Measurements from ENCODE around the gene NOP16. TPM values are rescaled to one million over a fixed set of nuclear protein-coding genes. Genes with fewer than 3 reads are reported as not detected.
A peak's percentile ranks its signal among the peaks of the same experiment; 100 is the strongest.

NOP16 gene
- total RNA-seq, 3 donors from 2014 or later (not counting 1 experiment from before 2014, with no cell fraction given): 6.4 to 12.4 (median 12.1) TPM

DNA sequence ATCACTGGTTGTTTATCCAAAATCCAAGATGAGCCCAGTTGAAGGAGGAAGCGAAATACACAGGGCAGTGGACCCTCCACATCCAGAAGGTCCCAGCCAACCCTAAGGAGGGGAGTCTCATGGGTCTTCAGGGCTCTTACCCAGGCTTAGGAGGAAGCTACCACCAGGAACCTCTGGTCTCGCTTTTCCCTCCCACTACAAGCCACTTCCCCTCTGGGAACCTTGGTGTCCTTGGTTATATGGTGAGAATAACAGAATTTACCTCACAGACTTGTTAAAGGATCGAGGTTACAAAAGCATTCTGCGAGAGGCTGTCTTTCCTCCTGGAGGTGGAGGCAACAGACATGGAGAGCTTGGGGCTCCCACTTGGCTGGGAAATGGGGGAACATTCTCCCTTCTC lies 3.6 kb upstream of the NOP16 start:
- Mint-ChIP-seq H3K4me3 (no peak overlapping the region), H3K36me3 (no peaks in the 10 kb centered on the region), H3K27ac (peak overlapping the region in 1 of 2 donors; percentile 38), H3K9me3 (no peaks in the 10 kb centered on the region), H3K27me3 (ENCODE audit: low read depth in 2 of 2) (no peaks in the 10 kb centered on the region), H3K4me1 (peaks cover 20 to 23% of the 10 kb centered on the region in 2 donors)
- Histone ChIP-seq H3K27me3 (ENCODE audit: control insufficient read depth, insufficient read depth, low read length) (no peaks in the 10 kb centered on the region), H3K4me1 (ENCODE audit: control insufficient read depth, insufficient read depth, low read length) (peaks cover 20% of the 10 kb centered on the region), H3K9me3 (ENCODE audit: control insufficient read depth, insufficient read depth, low read length) (no peaks in the 10 kb centered on the region), H3K4me3 (ENCODE audit: low read length) (no peak overlapping the region), H3K27ac (ENCODE audit: low read length) (no peak overlapping the region), H3K36me3 (ENCODE audit: control insufficient read depth, insufficient read depth, low read length) (peaks cover 18% of the 10 kb centered on the region)
- WGBS (ENCODE audit: insufficient coverage): 65% methylated on average over 3 of the region's 4 CpGs
- TF ChIP-seq, protein P1, sequence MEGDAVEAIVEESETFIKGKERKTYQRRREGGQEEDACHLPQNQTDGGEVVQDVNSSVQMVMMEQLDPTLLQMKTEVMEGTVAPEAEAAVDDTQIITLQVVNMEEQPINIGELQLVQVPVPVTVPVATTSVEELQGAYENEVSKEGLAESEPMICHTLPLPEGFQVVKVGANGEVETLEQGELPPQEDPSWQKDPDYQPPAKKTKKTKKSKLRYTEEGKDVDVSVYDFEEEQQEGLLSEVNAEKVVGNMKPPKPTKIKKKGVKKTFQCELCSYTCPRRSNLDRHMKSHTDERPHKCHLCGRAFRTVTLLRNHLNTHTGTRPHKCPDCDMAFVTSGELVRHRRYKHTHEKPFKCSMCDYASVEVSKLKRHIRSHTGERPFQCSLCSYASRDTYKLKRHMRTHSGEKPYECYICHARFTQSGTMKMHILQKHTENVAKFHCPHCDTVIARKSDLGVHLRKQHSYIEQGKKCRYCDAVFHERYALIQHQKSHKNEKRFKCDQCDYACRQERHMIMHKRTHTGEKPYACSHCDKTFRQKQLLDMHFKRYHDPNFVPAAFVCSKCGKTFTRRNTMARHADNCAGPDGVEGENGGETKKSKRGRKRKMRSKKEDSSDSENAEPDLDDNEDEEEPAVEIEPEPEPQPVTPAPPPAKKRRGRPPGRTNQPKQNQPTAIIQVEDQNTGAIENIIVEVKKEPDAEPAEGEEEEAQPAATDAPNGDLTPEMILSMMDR (IDR thresholded peaks at IDR 0.05): no peak
- DNase-seq: no peak
- ATAC-seq: no peak
- intact Hi-C loops (cut with micrococcal nuclease): no loop called here

DNA sequence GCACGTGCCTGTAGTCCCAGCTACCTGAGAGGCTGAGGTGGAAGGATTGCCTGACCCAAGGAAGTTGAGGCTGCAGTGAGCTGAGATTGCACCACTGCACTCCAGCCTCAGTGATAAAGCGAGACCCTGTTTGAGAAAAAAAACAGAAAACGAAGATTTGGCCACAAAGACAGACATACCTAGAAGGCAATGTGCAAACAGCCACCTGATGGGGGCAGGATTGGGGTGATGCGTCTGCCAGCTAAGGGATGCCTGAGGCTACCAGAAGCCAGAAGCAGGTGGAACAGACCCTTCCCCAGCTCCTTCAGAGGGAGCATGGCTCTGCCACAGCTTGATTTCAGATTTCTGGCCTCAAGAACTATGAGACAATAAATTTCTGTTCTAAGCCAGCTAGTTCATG lies 3.1 kb upstream of the NOP16 start:
- no peaks in the 10 kb centered on the region for H3K36me3 Mint-ChIP-seq
- H3K4me3 Mint-ChIP-seq: no peak overlapping the region
- H3K36me3 ChIP-seq (ENCODE audit: control insufficient read depth, insufficient read depth, low read length): peaks cover 19% of the 10 kb centered on the region
- intact Hi-C loops (cut with micrococcal nuclease): no loop called here
- no peaks in the 10 kb centered on the region for H3K27me3 Mint-ChIP-seq (ENCODE audit: low read depth in 2 of 2)
- no peaks in the 10 kb centered on the region for H3K27me3 ChIP-seq (ENCODE audit: control insufficient read depth, insufficient read depth, low read length)
- DNase-seq (no peak), ATAC-seq (no peak)
- TF ChIP-seq, protein P1 (IDR thresholded peaks at IDR 0.05): no peak
- peaks cover 20% of the 10 kb centered on the region for H3K4me1 ChIP-seq (ENCODE audit: control insufficient read depth, insufficient read depth, low read length)
- H3K4me1 Mint-ChIP-seq: peaks cover 25 to 29% of the 10 kb centered on the region in 2 donors
- H3K27ac ChIP-seq (ENCODE audit: low read length): no peak overlapping the region
- H3K4me3 ChIP-seq (ENCODE audit: low read length): no peak overlapping the region
- WGBS (ENCODE audit: insufficient coverage): 94% methylated on average over 4 of the region's 4 CpGs
- H3K27ac Mint-ChIP-seq: no peak overlapping the region
- H3K9me3 Mint-ChIP-seq: no peaks in the 10 kb centered on the region
- no peaks in the 10 kb centered on the region for H3K9me3 ChIP-seq (ENCODE audit: control insufficient read depth, insufficient read depth, low read length)

DNA sequence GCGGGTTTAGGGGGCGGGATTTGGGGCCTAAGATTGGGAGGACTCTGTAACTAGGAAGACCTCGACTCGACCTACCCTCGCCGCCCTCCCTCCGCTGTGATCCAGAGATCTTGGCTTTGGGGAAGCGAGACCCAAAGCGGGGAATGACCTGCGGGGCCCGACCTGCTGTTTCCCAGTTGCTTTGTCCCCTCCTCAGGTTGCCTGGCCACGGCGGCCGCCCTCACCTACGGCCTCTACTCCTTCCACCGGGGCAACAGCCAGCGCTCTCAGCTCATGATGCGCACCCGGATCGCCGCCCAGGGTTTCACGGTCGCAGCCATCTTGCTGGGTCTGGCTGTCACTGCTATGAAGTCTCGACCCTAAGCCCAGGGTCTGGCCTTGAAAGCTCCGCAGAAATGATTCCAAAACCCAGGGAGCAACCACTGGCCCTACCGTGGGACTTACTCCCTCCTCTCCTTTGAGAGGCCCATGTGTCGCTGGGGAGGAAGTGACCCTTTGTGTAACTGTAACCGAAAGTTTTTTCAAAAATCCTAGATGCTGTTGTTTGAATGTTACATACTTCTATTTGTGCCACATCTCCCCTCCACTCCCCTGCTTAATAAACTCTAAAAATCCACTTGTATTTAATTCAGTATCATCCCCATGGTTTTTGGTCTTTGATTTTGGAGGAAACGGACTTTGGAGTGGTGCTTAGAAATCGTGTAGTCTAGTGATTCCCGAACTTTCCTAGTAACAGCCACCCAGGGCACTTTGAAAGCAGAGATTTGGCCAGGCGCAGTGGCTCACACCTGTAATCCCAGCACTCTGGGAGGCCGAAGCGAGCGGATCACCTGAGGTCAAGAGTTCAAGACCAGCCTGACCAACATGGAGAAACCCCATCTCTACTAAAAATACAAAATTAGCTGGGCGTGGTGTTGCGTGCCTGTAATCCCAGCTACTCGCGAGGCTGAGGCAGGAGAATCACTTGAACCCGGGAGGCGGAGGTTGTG lies 1.0 kb upstream of the NOP16 start:
- H3K4me1 Mint-ChIP-seq: peaks cover 34 to 36% of the 10 kb centered on the region in 2 donors
- peak overlapping the region; percentile 90 to 100 for H3K27ac Mint-ChIP-seq
- TF ChIP-seq, protein P1 (IDR thresholded peaks at IDR 0.05): no peak
- Histone ChIP-seq H3K36me3 (ENCODE audit: control insufficient read depth, insufficient read depth, low read length) (peaks cover 33% of the 10 kb centered on the region), H3K4me1 (ENCODE audit: control insufficient read depth, insufficient read depth, low read length) (peaks cover 20% of the 10 kb centered on the region), H3K27ac (ENCODE audit: low read length) (peak overlapping the region; percentile 97), H3K9me3 (ENCODE audit: control insufficient read depth, insufficient read depth, low read length) (no peaks in the 10 kb centered on the region), H3K27me3 (ENCODE audit: control insufficient read depth, insufficient read depth, low read length) (no peaks in the 10 kb centered on the region), H3K4me3 (ENCODE audit: low read length) (peak overlapping the region; percentile 93)
- H3K9me3 Mint-ChIP-seq: no peaks in the 10 kb centered on the region
- intact Hi-C loops (cut with micrococcal nuclease): loop anchor here (2.0 kb wide), 2 partner anchors 27 to 147 kb away; partner anchors contain the start of genes CLTB and RNF44
- peak overlapping the region; percentile 99 for H3K4me3 Mint-ChIP-seq
- H3K27me3 Mint-ChIP-seq (ENCODE audit: low read depth in 2 of 2): no peaks in the 10 kb centered on the region
- no peaks in the 10 kb centered on the region for H3K36me3 Mint-ChIP-seq
- peak; percentile 34 to 44 (median 41) for ATAC-seq
- 26% methylated on average over 37 of the region's 41 CpGs for WGBS (ENCODE audit: insufficient coverage)
- no peak for DNase-seq

Measured in natural killer cell (primary cell).